SU-DHL-6 (cell line): ENCODE data around the gene FLAD1.

Experiments
- H2AFZ ChIP-seq: fragments of 200-600 bp; sonication (generic); 2 replicates; pipeline ENCODE4 v1.6.1; 2014; ENCODE audit warnings: low read depth, mild to moderate bottlenecking, moderate library complexity, mixed read lengths, antibody characterized with exemption, low read length; ENCODE audit not compliant: severe bottlenecking
- H3F3A ChIP-seq: fragments of 200-600 bp; shearing (Covaris generic); 2 replicates; pipeline ENCODE4 v1.6.0; 2016; ENCODE audit warnings: antibody characterized with exemption, mild to moderate bottlenecking; ENCODE audit not compliant: insufficient read depth
- H3K27ac ChIP-seq: fragments of 200-600 bp; sonication (generic); 2 replicates; pipeline ENCODE4 v1.5.1; 2016; ENCODE audit warnings: low read depth, mild to moderate bottlenecking, low read length, moderate library complexity, mixed read lengths
- H3K27me3 ChIP-seq: fragments of 200-600 bp; sonication (generic), shearing (Covaris generic); 2 replicates; pipeline ENCODE4 v1.6.0; 2014; ENCODE audit warnings: mild to moderate bottlenecking, low read length
- H3K36me3 ChIP-seq: fragments of 200-600 bp; sonication (generic); 2 replicates; pipeline ENCODE4 v1.6.1; 2014; ENCODE audit warnings: mild to moderate bottlenecking, low read length, mixed read lengths
- H3K4me2 ChIP-seq: fragments of 300-600, 200-600 bp; shearing (Covaris generic), sonication (generic); 2 replicates; pipeline ENCODE4 v1.6.0; 2014; ENCODE audit warnings: low read length, low read depth, mild to moderate bottlenecking; ENCODE audit not compliant: poor library complexity, severe bottlenecking
- H3K4me3 ChIP-seq: fragments of 200-600 bp; sonication (generic); 2 replicates; pipeline ENCODE4 v1.5.1; 2014; ENCODE audit warnings: antibody characterized with exemption, low read length, mild to moderate bottlenecking, mixed read lengths; ENCODE audit not compliant: insufficient read depth, poor library complexity, severe bottlenecking
- H3K79me2 ChIP-seq: fragments of 200-600 bp; sonication (generic); 2 replicates; pipeline ENCODE4 v1.6.1; 2014; ENCODE audit warnings: mild to moderate bottlenecking, low read length, moderate library complexity; ENCODE audit not compliant: insufficient read depth
- H3K9ac ChIP-seq: fragments of 200-600 bp; sonication (generic); 2 replicates; pipeline ENCODE4 v1.7.0; 2014; ENCODE audit warnings: mild to moderate bottlenecking, low read length
- H3K9me2 ChIP-seq: fragments of 200-600 bp; sonication (generic); replicated peaks from 2 replicates; pipeline ENCODE4 v1.6.1; 2014; ENCODE audit warnings: low read length; ENCODE audit not compliant: insufficient read depth
- H3K9me3 ChIP-seq: fragments of 200-600 bp; sonication (generic); 2 replicates; pipeline ENCODE4 v1.6.1; 2014; ENCODE audit warnings: low read length, mixed read lengths; ENCODE audit not compliant: insufficient read depth
- H4K20me1 ChIP-seq: fragments of 200-600 bp; sonication (generic); 2 replicates; pipeline ENCODE4 v1.6.1; 2014; ENCODE audit warnings: low read depth, mild to moderate bottlenecking, antibody characterized with exemption, low read length, moderate library complexity, mixed read lengths
- CTCF ChIP-seq: fragments of 200-600 bp; sonication (generic); IDR thresholded peaks from one replicate; pipeline ENCODE4 v1.5.1; 2017; ENCODE audit warnings: antibody characterized with exemption, mild to moderate bottlenecking, low read length, moderate library complexity; ENCODE audit not compliant: insufficient read depth, poor library complexity, severe bottlenecking
- EZH2phosphoT487 ChIP-seq: fragments of 200-600 bp; sonication (generic), shearing (Covaris generic); conservative IDR thresholded peaks from 2 replicates; pipeline ENCODE4 v1.6.1; 2018; ENCODE audit warnings: mild to moderate bottlenecking, antibody characterized with exemption, low read length, moderate library complexity, mixed read lengths

Gene FLAD1

GRCh38 chr1:155032886-155033285, 49.7 kb downstream of the FLAD1 start:
- Histone ChIP-seq H3K9me2 (no peaks in the 10 kb centered on the region), H3K9ac (no peak overlapping the region), H3K9me3 (no peaks in the 10 kb centered on the region), H2AFZ (no peak overlapping the region), H3K4me2 (no peak overlapping the region), H3K27me3 (no peaks in the 10 kb centered on the region), H3K79me2 (no peaks in the 10 kb centered on the region), H3K4me3 (no peak overlapping the region), H3K27ac (no peak overlapping the region), H3K36me3 (no peaks in the 10 kb centered on the region), H3F3A (no peaks in the 10 kb centered on the region), H4K20me1 (no peaks in the 10 kb centered on the region)
- TF ChIP-seq EZH2phosphoT487, result no peak
- TF ChIP-seq CTCF, result no peak

DNA sequence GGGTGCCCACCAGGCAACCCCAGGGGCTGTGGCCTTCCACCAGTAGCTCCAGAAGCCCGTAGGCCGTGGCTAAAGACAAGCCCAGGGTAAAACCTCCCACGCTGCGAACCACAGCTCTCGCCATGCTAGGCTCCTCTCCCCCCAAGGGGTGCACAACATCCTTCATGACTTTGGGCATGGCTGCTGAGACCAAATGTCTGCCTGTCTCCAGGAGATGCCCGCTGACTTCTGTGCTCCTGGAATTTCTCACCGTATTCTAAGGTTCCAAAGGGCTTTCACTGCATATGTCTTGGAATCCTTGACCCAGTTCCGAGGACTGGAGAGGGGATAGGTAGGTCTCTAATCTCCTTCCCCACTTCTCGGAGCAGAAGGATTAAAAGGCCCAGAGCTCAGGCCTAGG, 50.4 kb downstream of the FLAD1 start, which contains the start of the genes DCST1 and DCST2:
Gene DCST1 (plus strand): TSS at position 301 of the 400 bp plus-strand sequence. CDS start 213 bp downstream, outside the sequence.
Gene DCST2 (minus strand): TSS at position 258 of the 400 bp plus-strand sequence. CDS start 80 bp downstream, at position 178.
- H3K79me2 ChIP-seq, result no peaks in the 10 kb centered on the region
- H3K4me3 ChIP-seq, result no peak within 1 kb of the TSS
- no peaks in the 10 kb centered on the region for H3K9me3 ChIP-seq
- no peaks in the 10 kb centered on the region for H3K27me3 ChIP-seq
- H3K27ac ChIP-seq, result no peak within 1 kb of the TSS
- no peak for TF ChIP-seq CTCF
- no peak for TF ChIP-seq EZH2phosphoT487
- no peak within 1 kb of the TSS for H3K4me2 ChIP-seq
- H3K36me3 ChIP-seq, result no peaks in the 10 kb centered on the region
- no peak within 1 kb of the TSS for H2AFZ ChIP-seq
- no peaks in the 10 kb centered on the region for H3F3A ChIP-seq
- H3K9me2 ChIP-seq, result no peaks in the 10 kb centered on the region
- no peak within 1 kb of the TSS for H3K9ac ChIP-seq
- H4K20me1 ChIP-seq, result no peaks in the 10 kb centered on the region

DNA sequence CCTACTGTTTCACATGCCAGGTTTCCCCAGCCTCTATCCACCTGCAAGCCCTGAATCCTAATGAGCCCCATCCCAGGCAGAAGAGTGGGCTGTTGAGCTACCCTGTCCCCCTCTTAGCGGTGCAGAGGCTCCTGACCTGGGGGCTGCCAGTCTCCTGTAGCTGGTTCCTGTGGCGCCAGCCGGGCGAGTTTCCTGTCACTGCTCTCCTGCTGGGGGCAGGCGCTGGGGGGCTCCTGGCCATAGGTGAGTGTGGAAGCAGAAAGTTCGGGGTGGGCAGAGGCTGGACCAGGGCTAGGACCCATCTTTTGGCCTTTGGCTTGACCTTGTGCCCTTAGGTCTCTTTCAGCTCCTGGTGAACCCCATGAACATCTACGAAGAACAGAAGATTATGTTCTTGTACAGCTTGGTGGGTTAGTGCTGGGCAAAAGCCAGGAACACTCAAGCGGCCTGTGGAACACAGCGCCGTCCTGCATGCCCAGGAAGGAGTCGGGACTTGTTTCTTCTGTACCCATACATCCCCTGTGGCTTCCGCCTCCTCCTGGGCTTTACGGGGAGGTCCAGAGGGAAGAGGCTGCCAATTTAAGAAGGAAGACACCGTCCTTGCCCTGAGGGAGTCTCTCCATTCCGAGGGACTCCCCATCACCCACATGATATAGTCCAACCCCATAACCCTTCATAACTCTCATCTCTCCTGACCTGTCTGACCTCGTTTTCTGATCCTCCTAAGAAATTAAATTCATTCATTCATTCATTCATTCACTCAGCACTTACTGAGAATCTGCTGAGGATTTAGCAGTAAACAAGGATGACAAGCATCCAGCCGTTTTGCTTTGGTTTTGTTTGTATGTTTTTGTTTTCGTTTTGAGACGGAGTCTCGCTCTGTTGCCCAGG, 51.4 kb downstream of the FLAD1 start:
- H3K4me3 ChIP-seq, result no peak overlapping the region
- no peaks in the 10 kb centered on the region for H3K9me3 ChIP-seq
- H3K4me2 ChIP-seq, result no peak overlapping the region
- TF ChIP-seq EZH2phosphoT487 (no peak), CTCF (no peak)
- H3K9ac ChIP-seq, result no peak overlapping the region
- no peaks in the 10 kb centered on the region for H3F3A ChIP-seq
- no peaks in the 10 kb centered on the region for H3K9me2 ChIP-seq
- H3K79me2 ChIP-seq, result no peaks in the 10 kb centered on the region
- H4K20me1 ChIP-seq, result no peaks in the 10 kb centered on the region
- H3K36me3 ChIP-seq, result no peaks in the 10 kb centered on the region
- no peak overlapping the region for H3K27ac ChIP-seq
- no peaks in the 10 kb centered on the region for H3K27me3 ChIP-seq
- H2AFZ ChIP-seq, result no peak overlapping the region
